SK-N-MC (cell line): ENCODE data around the gene ADAM33.

Experiments
- DNase-seq: peaks from one replicate; pipeline ENCODE4 v3.0.0-alpha.2; 2011; ENCODE audit warnings: low read depth, low spot score
- H3K27ac ChIP-seq: fragments of 200-600 bp; sonication (generic); 2 replicates; pipeline ENCODE4 v1.5.1; 2016; ENCODE audit warnings: mixed run types
- H3K36me3 ChIP-seq: fragments of 200-600 bp; sonication (generic); 2 replicates; pipeline ENCODE4 v1.6.1; 2017; ENCODE audit warnings: antibody characterized with exemption, low read length, mixed read lengths; ENCODE audit not compliant: insufficient read depth
- H3K4me3 ChIP-seq: fragments of 200-600 bp; sonication (generic); 2 replicates; pipeline ENCODE4 v1.5.1; 2016
- H3K9ac ChIP-seq: fragments of 200-600 bp; sonication (generic); 2 replicates; pipeline ENCODE4 v1.8.0; 2017; ENCODE audit warnings: mixed run types, mixed read lengths; ENCODE audit not compliant: insufficient read length
- H3K9me3 ChIP-seq: fragments of 200-600 bp; sonication (generic); 2 replicates; pipeline ENCODE4 v1.6.1; 2017; ENCODE audit warnings: low read depth, mild to moderate bottlenecking, antibody characterized with exemption, low read length, moderate library complexity, mixed read lengths
- EZH2 ChIP-seq: fragments of 200-600 bp; sonication (generic); IDR thresholded peaks from one replicate; pipeline ENCODE4 v1.6.1; 2017; ENCODE audit warnings: antibody characterized with exemption
- FOXP2 ChIP-seq: optimal IDR thresholded peaks from 2 replicates; pipeline ENCODE3; 2011; ENCODE audit warnings: mild to moderate bottlenecking, moderate library complexity; ENCODE audit not compliant: insufficient read depth; ENCODE audit errors: extremely low read length, control extremely low read depth
- POLR2AphosphoS5 ChIP-seq: IDR thresholded peaks from 2 replicates; pipeline ENCODE4 v1.6.1; 2012; ENCODE audit warnings: mild to moderate bottlenecking, low read depth, low read length, borderline replicate concordance

Gene ADAM33

GRCh38 chr20:3723284-3723683 lies 41.5 kb upstream of the ADAM33 start:
- Histone ChIP-seq H3K4me3 (no peak overlapping the region), H3K9me3 (no peaks in the 10 kb centered on the region), H3K27ac (no peak overlapping the region), H3K9ac (no peak overlapping the region), H3K36me3 (no peaks in the 10 kb centered on the region)
- TF ChIP-seq FOXP2, result no peak
- TF ChIP-seq POLR2AphosphoS5, result no peak
- TF ChIP-seq EZH2, result no peak
- DNase-seq, result no peak

DNA sequence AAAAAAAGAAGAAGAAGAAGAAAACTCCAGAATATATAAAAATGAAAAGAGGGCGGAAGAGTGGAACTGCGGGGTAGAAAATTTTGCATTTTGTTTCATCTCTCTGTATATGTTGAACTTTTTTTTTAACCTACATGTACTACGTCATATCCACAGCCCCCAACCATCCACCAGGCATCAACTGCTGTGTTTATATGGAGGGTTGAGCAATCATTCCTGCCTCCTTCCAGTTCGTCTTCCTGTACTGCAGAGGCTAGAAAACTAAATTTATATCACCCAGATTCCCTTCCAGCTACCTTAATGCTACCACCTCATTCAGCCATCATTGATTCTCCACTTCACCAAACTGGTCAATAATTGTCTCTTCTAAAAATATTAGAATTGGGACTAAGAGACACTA lies 40.1 kb upstream of the ADAM33 start:
- no peak overlapping the region for H3K27ac ChIP-seq
- TF ChIP-seq EZH2 (no peak), POLR2AphosphoS5 (no peak), FOXP2 (no peak)
- H3K9ac ChIP-seq, result no peak overlapping the region
- no peaks in the 10 kb centered on the region for H3K9me3 ChIP-seq
- no peak overlapping the region for H3K4me3 ChIP-seq
- H3K36me3 ChIP-seq, result no peaks in the 10 kb centered on the region
- DNase-seq, result no peak

- Histone ChIP-seq H3K4me3 (no peak overlapping the region), H3K9me3 (no peaks in the 10 kb centered on the region), H3K9ac (no peak overlapping the region), H3K27ac (no peak overlapping the region), H3K36me3 (no peaks in the 10 kb centered on the region)
- no peak for DNase-seq
- no peak for TF ChIP-seq POLR2AphosphoS5
- no peak for TF ChIP-seq FOXP2
- TF ChIP-seq EZH2, result no peak
These were observed 38.8 kb upstream of the ADAM33 start for GRCh38 chr20:3720626-3721025.

DNA sequence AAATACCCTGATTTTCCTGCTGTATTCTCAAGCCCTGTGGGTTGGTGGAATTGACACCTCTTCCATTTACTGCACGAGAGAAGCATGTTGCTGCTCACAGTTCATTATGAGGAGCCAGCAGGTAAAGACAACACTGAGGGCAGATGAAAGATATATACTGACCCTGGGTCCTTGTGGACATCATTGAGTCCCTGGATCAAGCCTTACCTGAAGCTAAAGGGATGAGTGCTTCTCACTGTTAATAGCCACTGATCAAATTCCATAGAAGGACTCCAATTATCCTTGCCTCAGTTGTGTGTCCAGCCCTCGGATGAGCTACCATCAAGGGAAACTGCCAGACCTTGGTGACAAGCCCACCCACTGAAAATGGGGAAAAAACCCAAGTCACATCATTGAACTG lies 38.3 kb upstream of the ADAM33 start:
- H3K36me3 ChIP-seq, result no peaks in the 10 kb centered on the region
- H3K9ac ChIP-seq, result no peak overlapping the region
- no peak overlapping the region for H3K27ac ChIP-seq
- no peaks in the 10 kb centered on the region for H3K9me3 ChIP-seq
- TF ChIP-seq EZH2, result no peak
- TF ChIP-seq POLR2AphosphoS5, result no peak
- no peak for TF ChIP-seq FOXP2
- no peak for DNase-seq
- no peak overlapping the region for H3K4me3 ChIP-seq

DNA sequence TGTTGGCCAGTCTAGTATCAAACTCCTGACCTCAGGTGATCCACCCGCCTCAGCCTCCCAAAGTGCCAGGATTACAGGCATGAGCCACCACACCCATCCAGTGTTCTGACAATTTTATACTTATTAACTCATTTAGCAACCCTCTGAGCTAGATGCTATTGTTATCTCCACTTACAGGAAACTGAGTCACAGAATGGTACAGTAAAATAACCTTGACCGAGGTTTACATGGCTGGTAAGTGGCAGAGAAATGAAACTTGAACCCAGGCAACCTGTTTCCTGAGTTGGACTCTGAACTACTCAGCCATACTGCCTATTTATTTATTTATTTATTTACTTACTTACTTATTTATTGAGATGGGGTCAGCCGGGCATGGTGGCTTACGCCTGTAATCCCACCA lies 37.2 kb upstream of the ADAM33 start:
- Histone ChIP-seq H3K4me3 (no peak overlapping the region), H3K36me3 (no peaks in the 10 kb centered on the region), H3K9ac (no peak overlapping the region), H3K27ac (no peak overlapping the region), H3K9me3 (no peaks in the 10 kb centered on the region)
- DNase-seq, result no peak
- TF ChIP-seq POLR2AphosphoS5, result no peak
- no peak for TF ChIP-seq FOXP2
- no peak for TF ChIP-seq EZH2

DNA sequence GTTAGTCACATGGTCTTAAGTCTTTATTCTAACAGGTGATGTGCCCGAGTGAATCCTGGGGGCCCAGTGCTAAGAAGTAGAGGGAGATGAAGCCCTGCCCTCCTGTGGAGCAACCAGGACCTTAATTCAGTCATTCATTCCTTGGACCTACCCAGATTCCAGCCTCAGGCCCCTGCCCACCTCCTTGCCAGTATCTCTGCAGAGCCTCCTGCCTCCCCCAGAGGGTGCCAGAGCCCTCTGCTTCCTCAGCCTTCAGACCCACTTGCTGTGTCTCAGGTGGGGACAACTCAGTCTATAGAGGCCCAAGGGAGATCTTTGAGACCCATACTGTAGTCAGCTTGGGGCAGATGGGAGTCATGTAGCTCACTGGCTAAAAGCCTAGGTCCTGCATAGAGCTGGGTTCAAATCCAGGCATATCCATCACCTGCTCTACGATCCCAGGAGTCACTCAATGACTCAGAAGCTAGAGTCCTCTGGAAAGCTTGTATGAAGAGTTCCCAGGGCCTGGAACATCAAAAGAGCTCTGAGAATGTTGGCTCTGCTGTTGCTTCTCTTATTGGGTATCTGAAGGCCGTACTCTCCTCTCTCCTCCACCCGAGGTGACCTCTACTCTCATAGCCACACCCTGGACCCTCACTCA lies 34.5 kb upstream of the ADAM33 start:
- H3K9ac ChIP-seq, result no peak overlapping the region
- no peak overlapping the region for H3K27ac ChIP-seq
- no peak overlapping the region for H3K4me3 ChIP-seq
- no peaks in the 10 kb centered on the region for H3K36me3 ChIP-seq
- no peak for DNase-seq
- H3K9me3 ChIP-seq, result no peaks in the 10 kb centered on the region
- TF ChIP-seq EZH2, result no peak
- TF ChIP-seq FOXP2, result no peak
- TF ChIP-seq POLR2AphosphoS5, result no peak

GRCh38 chr20:3714092-3714491 lies 32.3 kb upstream of the ADAM33 start:
- Histone ChIP-seq H3K27ac (no peak overlapping the region), H3K9me3 (no peaks in the 10 kb centered on the region), H3K36me3 (no peaks in the 10 kb centered on the region), H3K9ac (no peak overlapping the region), H3K4me3 (no peak overlapping the region)
- TF ChIP-seq FOXP2, result no peak
- no peak for TF ChIP-seq EZH2
- no peak for DNase-seq

DNA sequence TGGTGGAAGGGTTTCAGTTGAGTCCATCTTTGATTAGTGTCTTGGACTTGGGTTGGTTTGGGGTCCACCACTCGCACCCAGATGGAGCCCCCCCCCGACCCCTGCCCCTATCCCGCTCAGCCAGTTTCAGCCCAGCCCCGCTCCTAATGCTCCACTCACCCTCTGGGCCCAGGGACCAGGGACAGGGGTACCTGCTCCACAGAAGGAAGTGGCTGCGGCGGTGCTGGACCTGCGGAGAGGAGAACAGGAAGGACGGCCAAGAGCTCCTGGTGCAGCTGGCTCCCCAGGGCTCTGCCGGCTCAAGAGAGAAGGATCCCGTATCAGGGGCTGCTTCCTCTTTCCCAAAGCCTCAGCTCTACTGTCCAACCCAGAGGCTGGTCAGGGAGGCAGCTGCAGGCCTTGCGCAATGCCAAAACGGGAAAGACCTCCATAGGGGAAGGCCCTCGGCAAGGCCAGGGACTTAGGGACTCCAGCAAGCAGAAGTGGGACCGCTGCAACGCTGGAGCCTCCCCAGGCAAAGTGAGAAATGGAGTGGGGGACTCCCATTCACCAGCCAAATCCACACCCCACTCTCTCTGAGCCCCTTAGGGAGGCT lies 30.6 kb upstream of the ADAM33 start, which contains the start of gene SIGLEC1:
Gene SIGLEC1, minus strand, starts transcription at position 322 of the 595 bp plus-strand sequence. CDS start 5,472 bp downstream, outside the sequence.
- Histone ChIP-seq H3K4me3 (no peak within 1 kb of the TSS), H3K9ac (no peak within 1 kb of the TSS), H3K9me3 (no peaks in the 10 kb centered on the region), H3K36me3 (no peaks in the 10 kb centered on the region), H3K27ac (no peak within 1 kb of the TSS)
- no peak for DNase-seq
- no peak for TF ChIP-seq POLR2AphosphoS5
- no peak for TF ChIP-seq FOXP2
- TF ChIP-seq EZH2, result no peak
